ENCODE measurements around the gene MYH14.

- no peak for TF ChIP-seq POLR2AphosphoS5 (IDR thresholded peaks at IDR 0.05; ENCODE audit: low read depth, low read length)
- TF ChIP-seq CTCF (CRISPR knock-in tag; IDR thresholded peaks at IDR 0.05), result no peak
- TF ChIP-seq ZNF274 (CRISPR knock-in tag; IDR thresholded peaks at IDR 0.05), result no peak
- no peak for TF ChIP-seq MAZ (IDR thresholded peaks at IDR 0.05; ENCODE audit: borderline replicate concordance, low read depth, low read length)
- no peak for TF ChIP-seq MAZ (CRISPR knock-in tag; IDR thresholded peaks at IDR 0.05; ENCODE audit: low read depth)
- no peak for TF ChIP-seq YY1 (IDR thresholded peaks at IDR 0.05; ENCODE audit: insufficient read depth, insufficient replicate concordance, low read depth, low read length)
- TF ChIP-seq PHF20 (CRISPR knock-in tag; IDR thresholded peaks at IDR 0.05), result no peak
- no peak for TF ChIP-seq ZNF138 (CRISPR knock-in tag; IDR thresholded peaks at IDR 0.05; ENCODE audit: low read depth)
- no peak for TF ChIP-seq SOX6 (IDR thresholded peaks at IDR 0.05)
- no peak for TF ChIP-seq SOX6 (CRISPR knock-in tag; IDR thresholded peaks at IDR 0.05)
- no peak for TF ChIP-seq SMAD1 (CRISPR knock-in tag; IDR thresholded peaks at IDR 0.05; ENCODE audit: borderline replicate concordance, low read depth)
- TF ChIP-seq ZNF10 (CRISPR knock-in tag; IDR thresholded peaks at IDR 0.05; ENCODE audit: borderline replicate concordance, low read depth), result no peak
- TF ChIP-seq MEIS2 (CRISPR knock-in tag; IDR thresholded peaks at IDR 0.05), result no peak
- TF ChIP-seq, protein P1, sequence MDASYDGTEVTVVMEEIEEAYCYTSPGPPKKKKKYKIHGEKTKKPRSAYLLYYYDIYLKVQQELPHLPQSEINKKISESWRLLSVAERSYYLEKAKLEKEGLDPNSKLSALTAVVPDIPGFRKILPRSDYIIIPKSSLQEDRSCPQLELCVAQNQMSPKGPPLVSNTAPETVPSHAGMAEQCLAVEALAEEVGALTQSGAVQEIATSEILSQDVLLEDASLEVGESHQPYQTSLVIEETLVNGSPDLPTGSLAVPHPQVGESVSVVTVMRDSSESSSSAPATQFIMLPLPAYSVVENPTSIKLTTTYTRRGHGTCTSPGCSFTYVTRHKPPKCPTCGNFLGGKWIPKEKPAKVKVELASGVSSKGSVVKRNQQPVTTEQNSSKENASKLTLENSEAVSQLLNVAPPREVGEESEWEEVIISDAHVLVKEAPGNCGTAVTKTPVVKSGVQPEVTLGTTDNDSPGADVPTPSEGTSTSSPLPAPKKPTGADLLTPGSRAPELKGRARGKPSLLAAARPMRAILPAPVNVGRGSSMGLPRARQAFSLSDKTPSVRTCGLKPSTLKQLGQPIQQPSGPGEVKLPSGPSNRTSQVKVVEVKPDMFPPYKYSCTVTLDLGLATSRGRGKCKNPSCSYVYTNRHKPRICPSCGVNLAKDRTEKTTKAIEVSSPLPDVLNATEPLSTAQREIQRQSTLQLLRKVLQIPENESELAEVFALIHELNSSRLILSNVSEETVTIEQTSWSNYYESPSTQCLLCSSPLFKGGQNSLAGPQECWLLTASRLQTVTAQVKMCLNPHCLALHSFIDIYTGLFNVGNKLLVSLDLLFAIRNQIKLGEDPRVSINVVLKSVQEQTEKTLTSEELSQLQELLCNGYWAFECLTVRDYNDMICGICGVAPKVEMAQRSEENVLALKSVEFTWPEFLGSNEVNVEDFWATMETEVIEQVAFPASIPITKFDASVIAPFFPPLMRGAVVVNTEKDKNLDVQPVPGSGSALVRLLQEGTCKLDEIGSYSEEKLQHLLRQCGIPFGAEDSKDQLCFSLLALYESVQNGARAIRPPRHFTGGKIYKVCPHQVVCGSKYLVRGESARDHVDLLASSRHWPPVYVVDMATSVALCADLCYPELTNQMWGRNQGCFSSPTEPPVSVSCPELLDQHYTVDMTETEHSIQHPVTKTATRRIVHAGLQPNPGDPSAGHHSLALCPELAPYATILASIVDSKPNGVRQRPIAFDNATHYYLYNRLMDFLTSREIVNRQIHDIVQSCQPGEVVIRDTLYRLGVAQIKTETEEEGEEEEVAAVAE (CRISPR knock-in tag; IDR thresholded peaks at IDR 0.05; ENCODE audit: borderline replicate concordance), result no peak
- TF ChIP-seq ZNF280D (CRISPR knock-in tag; IDR thresholded peaks at IDR 0.05), result no peak
These were observed 148.8 kb downstream of the MYH14 start for GRCh38 chr19:50352242-50352641.
